Stimulated activated CD8-positive, alpha-beta memory T cell treated with anti-CD3 and anti-CD28 coated beads, Interleukin-12 subunit alpha, Interleukin-12 subunit beta, amount 100 ng/mL, for 24 hours (primary cell): ENCODE measurements around the gene TSPAN15.

Source experiments
- DNase-seq: peaks from one replicate; pipeline ENCODE4 v3.0.0-alpha.2; 2020; ENCODE audit errors: extremely low read depth

The TSPAN15 gene

GRCh38 chr10:69465457-69466157 lies 14.3 kb downstream of the TSPAN15 start:
- DNase-seq = no peak

DNA sequence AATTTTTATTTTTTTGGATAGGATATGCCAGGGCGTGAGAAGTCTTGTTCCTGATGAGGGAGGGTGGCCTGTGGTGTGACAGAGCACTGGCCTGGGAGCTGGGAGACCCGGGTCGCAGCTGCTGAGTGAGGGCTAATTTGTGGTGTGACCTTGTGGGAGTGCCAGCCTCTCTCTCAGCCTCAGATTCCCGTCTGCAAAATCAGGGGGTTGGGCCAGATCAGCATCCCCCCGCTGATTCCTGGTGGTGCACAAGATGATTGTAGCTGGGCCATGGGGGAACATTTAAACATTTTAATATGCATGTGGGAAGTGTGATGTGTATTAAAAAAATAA lies 14.9 kb downstream of the TSPAN15 start:
- no peak for DNase-seq

GRCh38 chr10:69466689-69467088 lies 15.4 kb downstream of the TSPAN15 start:
- DNase-seq = no peak

DNA sequence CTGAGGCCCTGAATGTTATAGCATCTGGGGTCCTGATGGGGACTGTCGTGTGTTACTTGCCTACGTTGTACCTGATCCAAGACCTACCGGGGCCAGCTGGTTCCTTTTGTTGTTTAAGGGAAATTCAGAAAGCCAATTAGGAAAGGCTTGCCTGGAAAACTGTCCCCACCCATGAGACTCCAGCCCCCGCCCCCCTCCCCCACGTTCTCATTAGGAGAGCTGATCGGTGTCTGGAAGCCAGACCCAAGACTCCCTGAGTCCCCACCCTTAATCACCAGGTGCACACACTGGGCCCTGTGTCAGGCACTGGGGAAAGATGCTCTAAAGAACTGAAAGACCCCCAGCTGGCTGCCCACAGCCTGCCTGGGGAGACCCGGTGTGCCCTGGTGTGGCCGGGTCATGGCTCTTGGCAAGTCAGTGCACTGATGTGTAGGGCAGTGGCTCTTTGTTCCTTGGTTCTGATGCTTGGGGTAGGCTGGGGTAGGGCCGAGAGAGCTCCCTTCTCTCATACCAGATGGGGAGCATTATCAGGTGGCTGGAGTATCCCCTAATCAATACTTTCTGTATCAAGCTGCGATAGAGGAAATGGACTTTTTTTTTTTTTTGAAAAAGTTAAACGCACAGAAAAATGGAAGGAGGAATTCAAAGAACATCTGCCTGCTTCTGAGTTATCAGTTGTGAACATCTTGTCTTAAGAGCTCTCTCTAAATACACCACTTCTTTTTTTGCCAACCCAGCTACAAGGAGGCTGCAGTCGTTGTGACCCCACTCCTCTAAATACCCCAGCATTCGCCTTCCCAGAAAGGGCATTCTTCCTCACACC lies 16.9 kb downstream of the TSPAN15 start:
- no peak for DNase-seq

- DNase-seq = no peak
Measured at GRCh38 chr10:69468751-69469089, 17.5 kb downstream of the TSPAN15 start.

- no peak for DNase-seq
Measured at GRCh38 chr10:69469976-69470375, 18.7 kb downstream of the TSPAN15 start.

DNA sequence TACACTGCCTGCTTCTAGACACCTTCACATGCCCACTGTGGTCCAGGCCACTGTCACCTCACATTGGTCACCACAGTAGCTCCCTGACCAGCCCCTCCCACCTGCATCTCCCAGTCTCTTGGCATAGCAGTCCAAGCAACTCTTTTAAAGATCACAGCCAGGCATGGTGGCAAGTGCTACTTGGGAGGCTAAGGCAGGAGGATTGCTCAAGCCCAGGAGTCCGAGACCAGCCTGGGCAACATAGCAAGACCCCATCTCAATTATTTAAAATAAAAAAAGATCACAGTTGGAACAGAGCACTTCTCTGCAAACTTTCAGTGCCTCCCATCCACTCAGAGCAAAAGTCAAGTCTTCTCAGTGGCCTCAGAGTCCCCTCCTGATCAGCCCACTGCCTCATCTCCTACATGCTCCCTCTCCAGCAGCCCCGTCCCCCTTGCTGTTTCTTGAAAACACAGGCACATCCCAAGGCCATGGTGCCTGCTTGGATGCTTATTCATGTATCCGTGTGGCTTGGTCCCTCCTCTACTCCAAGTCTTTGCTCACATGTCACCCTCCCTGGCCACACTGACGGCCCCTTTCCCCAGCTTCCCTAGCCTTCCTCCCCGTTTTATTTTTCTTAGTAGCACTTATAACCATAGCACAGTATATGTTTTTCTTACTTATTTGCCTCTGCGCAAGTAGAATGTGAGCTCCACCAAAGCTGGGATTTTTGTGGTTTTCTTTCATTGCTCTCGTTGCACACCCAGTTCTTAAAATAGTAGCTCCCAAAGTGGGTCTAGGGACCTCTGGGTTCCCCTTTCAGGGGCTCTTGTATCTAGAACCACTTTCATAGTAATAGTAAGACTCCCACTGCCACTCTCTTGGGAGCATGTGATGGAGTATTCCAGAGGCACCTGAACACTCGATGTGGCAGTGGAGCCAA lies 19.5 kb downstream of the TSPAN15 start:
- DNase-seq = no peak

DNA sequence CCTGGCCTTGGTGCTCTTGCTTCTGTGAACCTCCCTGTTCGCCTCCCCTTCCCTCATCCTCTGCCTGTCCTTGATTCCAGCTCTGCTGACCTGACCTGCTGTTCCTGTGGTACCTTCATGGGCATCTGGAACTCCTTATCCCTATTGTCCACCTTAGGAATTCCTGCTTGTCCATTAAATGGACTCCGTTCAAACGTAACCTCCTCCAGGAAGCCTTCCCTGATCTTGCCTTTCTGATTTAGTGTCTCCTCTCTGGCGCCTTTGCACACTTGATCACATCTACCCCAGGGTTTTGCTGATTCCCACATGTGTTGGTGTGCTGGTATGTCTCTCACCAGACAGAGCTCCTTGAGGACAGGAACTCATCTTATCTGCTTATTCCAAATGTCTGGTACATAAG lies 20.9 kb downstream of the TSPAN15 start:
- no peak for DNase-seq

DNA sequence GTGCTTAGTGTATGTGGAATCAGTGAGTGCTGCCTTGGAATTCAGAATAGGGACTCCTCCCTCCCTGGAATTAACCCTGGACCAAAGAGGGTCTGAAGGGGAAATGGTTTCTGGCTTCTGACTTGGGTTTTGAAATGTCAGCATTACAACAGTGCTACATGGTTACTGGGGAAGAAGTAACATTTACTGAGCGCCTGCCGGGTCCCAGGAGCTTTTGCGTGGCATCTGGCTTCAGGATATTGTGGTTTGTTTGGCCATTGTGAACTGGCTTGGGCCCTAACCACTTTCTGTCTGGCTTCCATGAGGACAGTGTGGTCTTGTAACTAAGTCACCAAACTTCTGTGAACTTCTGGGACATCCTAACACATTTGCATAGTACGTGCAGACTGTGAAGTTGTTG lies 21.3 kb downstream of the TSPAN15 start:
- DNase-seq = no peak

- no peak for DNase-seq
Measured at GRCh38 chr10:69473304-69473990, 22.2 kb downstream of the TSPAN15 start.

- no peak for DNase-seq
Measured at GRCh38 chr10:69474742-69475432, 23.6 kb downstream of the TSPAN15 start.

- no peak for DNase-seq
Measured at GRCh38 chr10:69475433-69475830, 24.2 kb downstream of the TSPAN15 start.

DNA sequence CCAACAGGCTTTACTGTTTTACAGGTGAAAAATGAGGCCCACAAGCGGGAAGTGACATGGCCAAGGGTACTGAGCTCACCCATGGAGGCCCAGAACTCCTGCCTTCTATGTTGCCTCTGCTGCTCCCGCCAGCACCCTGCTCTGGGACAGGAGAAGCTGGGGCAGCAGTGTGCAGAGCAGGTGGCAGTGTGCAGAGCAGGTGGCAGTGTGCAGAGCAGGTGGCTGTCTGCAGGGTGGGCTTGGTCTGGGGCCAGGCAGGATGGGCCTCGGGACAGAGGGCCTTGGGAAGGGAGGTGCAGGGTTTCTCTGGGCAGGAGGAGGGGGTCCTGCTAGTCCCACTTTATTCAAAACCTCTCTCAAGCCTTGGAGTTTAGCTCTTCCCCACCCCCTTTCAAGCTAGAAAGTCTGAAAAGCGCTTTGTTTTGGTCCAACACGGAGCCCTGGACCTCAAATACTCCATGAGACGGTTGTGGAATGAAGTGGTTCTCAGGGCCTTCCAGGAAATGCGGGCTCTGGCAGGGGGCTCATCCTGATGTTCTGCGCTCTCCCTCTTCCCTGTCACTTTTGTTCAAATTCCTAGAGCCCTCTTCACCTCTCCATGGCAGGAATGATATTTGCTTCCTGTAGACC lies 26.8 kb downstream of the TSPAN15 start:
- no peak for DNase-seq

- no peak for DNase-seq
Measured at GRCh38 chr10:69479240-69480067, 28.2 kb downstream of the TSPAN15 start.

DNA sequence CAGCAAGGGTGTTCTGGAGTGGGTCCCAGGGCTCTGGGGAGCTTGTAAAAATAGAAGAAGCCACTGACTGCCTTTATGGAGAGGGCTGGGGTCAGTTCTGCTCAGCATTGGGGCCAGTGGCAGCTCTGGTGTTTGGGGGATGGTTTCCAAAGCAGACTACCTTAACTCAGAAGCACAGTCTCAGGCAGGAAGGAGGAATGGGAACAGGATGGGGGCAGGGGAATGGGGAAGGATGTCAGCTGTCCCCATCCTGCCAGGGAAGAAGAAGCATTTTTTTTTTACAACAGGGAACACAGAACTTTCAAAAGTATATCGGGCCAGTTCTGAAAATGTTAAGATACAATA lies 28.8 kb downstream of the TSPAN15 start:
- no peak for DNase-seq

DNA sequence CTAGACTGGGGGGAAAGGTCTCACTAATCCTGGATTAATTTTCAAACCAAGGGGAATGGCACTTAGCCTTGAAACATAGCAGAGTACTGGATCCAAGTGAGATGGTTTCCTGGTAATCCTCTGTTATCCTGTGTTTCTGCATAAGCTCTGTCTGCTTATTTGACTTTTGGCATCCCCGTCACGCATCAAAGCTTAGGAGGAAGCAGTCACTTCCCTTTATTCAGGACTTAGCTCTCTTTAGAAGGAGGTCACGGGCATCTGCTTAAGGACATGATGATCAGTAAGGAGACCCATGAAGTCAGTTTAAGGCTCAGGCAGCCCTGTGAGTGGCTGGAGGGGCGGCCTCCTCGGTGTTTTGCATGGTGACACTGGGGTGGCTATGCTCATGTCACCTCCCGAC lies 30.0 kb downstream of the TSPAN15 start:
- DNase-seq = no peak

DNA sequence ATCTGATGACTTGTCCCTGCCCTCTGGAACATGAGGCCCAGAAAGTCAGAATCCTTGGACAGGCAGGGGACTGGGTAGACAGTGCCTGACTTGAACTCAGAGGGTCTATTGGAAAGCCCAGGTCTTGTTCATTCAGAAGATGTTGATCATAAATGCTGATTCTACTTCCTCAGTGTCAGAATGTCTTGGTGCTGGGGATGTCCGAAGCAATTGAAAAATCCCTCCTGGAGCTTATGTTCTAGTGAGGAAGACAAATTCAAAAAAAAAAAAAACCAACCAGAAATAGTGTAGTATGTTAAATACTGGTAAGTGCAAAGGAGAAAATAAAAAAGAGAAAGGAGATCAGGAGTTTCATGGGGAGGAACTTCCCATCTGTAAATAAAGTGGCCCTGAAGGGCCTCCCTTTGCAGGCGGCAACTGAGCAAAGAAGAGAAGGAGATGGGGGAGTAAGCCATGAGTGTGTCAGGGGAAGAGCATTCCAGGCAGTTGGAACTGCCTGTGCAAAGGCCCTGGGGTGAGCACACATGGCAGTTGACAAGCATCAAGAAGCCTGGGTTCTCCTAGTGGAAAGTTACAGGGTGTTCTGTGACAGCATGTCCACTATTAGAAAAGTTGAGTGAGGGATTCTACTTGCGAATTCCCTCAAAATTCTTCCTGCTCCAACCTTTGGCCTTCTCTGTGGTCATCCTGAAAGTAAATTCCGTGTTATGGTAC lies 30.7 kb downstream of the TSPAN15 start:
- DNase-seq = no peak

GRCh38 chr10:69483963-69484362 lies 32.7 kb downstream of the TSPAN15 start:
- DNase-seq = no peak

GRCh38 chr10:69484736-69485135 lies 33.5 kb downstream of the TSPAN15 start:
- DNase-seq = no peak
